GM21529 (cell line): ENCODE results near the gene GNAL.

Source experiments
- ATAC-seq: cut with Tn5 transposase; IDR thresholded peaks from one replicate; pipeline ENCODE4 v1.9.1; 2021; ENCODE audit not compliant: unreplicated experiment

The GNAL gene

DNA sequence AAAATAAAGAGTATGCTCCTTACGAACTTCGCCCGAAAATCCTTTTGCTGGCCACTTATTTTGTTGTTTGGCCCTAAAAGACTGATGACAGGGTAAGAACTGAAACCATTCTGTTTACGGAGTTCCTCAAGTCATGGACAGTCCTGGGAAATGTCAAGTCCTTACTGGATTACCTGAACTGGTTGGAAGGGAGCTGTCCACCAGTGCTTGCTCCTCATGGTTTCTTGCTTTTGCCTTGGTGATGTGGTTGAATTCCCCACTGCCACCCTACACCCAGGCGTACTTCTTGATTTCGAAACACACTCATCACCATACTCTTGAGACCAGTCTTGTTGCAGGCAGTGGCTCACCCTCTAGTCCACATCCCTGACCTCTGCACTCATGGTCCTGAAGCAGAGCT is 113.1 kb downstream of the GNAL start:
- no peak for ATAC-seq

DNA sequence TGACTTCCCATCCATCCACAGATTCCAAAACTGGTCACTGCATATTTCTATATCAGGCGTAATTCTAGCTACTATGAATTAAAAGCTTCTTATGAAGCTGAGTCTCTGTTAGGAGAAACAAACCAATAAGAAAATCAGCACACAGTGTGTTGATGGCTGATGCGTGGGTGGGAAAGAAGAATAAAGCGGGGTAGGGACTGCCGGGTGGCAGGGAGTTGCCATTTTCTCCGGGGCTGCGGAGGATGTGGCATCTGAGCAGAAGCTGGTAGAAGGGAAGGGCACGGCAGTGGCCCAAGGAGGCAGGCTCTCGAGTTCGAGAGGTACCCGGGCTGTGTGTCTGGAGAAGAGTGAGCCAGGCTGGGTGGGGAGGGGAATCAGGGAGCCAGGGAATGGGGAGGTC is 113.5 kb downstream of the GNAL start:
- no peak for ATAC-seq

DNA sequence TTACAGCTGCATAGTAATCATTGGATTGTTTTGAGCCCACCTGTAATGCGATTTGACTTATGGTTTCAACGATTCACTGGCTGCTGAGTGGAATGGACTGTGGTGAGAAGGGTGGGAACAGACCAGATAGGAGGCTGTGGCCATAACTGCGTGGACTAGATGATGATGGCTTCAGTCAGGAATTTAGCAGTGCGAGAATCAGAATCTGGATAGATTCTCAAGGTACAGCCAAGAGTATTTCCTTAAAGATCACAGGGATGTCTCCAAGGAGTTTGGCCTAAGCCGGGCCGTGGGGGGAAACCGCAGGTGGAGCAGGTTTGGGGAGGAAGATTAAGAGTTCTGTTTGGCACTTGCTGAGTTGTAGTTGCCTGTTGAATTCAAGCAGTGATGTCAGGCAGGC is 118.2 kb downstream of the GNAL start:
- ATAC-seq = no peak

DNA sequence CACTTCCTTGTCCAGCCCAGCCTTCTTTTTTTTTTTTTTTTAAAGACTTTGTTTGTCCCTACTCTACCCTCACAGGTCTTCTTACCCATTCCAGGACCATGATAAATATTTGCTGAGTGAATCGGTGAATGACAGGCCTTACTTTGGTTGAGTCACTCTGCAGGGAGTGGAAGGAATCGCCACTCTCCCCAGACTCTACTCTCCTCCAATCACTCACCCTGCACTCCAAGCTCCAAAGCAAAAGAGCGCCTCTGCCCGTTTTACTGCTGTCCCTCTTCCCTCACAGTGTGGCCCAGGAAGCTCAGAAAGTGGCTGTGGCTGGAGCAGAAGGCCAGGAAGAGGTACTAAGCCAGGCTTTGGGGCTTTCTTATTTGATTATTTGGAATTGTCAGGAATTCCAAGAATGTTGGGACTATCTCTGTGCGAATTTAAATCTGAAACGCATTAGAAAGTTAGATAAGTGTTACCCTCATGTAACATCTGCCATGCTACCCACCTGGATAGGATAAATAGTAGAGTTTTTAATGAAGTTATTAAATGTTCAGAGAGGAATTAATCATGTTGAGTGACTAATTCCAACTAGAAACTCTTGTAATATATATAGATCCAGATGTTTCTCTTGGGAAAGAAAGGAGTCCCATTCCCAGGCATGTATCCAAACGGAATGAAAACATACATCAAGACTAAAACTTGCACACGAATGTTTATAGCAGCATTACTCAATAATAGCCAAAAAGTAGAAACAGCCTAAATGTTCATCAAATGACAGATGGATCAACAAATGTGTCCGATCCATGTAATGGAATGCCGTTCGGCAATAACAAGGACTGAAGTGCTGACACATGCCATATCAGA is 119.2 kb downstream of the GNAL start:
- no peak for ATAC-seq

DNA sequence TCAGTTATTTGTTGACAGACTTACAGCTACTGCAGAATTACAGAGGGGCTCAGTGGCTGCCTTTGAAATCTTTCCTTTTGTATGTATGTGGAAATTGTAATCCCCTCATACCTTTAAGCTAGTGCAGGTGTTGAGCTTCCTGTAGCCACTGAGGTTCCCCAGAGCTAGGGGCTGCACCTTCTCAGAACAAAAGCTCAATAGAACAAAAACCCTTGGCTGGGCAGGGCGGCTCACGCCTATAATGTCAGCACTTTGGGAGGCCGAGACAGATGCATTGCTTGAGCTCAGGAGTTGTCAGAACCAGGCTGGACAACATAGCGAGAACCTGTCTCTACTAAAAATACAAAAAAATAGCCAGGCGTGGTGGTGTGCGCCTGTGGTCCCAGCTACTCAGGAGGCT is 120.8 kb downstream of the GNAL start:
- ATAC-seq = no peak

DNA sequence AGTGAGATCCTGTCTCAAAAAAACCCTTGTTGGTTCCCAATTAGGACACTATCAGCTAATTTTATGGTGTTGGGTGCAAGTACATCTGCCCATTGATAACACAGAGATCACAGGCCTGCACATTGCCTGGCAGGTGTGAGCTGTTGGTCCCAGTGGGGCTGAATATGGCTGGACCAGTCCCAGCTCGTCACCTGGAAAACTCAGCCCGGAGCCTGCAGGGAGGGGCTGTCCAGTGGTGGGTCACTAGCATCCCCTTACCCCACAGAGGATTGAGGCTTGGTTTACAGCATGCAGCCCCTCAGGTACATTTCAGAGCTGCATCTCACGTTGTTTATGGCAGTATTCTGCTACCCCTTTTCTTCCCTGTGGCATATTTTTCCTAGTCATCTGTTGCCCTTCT is 121.3 kb downstream of the GNAL start:
- ATAC-seq = no peak

DNA sequence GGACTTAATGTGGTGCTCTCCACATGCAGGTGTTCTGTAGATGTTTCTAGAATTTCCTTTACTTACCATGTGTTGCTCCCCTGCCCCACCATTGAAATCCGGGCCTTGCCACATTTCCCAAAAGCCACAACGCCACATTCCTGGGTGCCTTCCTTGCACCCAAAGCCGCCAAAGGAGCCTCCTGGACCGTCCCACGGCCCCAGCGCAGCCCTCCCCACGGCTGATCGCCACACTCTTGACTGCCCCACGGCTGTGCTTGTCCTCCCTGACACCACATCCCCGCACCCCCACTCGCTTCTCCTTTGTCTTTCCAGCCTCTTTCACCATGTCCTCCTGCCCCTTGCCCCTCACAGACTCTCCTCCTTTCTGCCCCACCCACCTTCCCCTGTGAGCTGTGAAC is 121.9 kb downstream of the GNAL start:
- no peak for ATAC-seq

DNA sequence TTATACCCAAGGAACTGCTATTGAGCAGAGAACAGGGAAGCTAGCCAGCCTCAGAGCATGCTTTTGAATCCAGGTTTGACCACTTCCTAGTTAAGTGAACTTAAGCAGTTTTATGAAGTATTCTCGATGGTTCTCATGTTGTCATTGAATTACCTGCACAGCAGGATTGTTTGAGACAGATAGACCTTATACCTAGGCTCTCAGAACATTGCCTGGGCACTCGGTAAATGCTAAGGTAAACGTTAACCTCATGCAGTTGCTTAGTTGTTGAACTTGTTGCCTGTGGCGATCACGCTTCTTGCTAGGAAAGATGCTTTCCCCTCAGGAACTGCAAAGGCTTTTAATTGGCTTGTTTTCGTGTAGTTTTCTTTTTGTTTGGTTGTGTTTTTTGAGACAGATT is 128.2 kb downstream of the GNAL start:
- no peak for ATAC-seq

DNA sequence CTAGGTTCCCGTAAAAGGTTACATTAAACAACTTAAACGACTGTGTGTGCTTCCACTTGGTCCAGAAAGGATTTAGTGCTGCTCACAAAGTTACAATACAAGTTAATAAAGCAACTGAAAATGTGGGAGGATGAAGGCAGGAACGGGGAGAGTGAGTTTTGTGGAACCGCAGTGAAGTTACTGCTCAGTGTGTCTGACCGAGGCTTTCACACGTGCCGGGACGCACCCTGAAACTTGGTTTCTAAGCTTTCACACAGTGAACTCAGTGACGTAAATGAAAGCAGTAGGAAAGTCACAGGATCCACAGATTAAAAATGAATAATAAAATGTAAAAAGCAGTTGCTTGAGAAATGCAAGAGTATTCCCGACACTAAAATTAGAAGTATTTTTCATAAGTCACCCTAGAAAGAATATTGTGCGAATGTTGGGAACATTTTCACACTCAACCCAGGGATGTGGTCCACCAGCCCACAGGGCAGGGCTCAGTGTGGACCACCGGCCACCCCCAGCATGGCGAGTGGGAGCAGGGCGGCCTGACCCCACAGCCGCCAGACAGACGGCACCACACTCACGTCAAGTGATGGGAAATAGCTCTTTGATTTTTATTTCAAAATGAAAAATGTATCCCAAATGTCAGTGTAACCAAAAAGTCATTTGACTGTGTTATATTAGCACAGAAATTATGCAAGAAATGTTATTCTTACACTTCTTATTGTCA is 129.6 kb downstream of the GNAL start:
- no peak for ATAC-seq

DNA sequence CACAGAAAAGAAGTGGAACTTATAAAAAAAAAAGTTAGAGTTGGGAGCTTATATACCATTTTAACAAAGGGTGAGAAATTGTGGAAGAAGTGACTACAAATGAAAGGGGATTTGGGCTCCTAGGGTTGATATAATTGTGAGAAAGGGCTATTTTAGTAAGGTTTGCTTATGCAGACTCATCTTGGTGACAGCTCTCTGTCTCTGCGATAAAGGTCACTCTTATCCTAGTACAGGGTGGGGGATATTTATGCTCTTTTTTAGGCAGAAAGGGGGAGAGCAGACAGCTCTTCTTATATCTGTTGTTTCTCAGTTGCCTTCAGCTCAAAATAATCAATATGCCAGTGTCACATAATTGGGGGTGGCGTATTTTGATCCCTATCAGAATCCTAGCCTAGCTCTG is 130.9 kb downstream of the GNAL start:
- no peak for ATAC-seq

DNA sequence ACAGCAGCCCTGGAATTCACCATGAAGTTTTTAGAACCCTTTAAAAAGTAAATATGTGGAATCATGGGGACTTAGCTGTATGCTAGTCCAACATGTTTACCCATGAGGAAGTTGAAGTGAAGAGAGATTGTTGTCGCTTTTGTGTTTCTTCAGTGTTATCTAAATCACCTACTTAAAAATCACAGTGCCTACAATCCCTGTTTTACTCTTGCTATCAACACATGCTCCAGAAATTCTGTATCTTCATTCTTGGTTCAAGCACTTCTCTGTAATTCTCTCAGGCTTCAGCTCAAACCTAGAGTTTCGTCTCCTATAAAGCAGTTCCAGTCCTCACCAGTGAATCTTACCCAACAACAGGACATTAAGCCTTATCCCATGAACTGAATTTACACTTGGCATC is 131.6 kb downstream of the GNAL start:
- no peak for ATAC-seq

DNA sequence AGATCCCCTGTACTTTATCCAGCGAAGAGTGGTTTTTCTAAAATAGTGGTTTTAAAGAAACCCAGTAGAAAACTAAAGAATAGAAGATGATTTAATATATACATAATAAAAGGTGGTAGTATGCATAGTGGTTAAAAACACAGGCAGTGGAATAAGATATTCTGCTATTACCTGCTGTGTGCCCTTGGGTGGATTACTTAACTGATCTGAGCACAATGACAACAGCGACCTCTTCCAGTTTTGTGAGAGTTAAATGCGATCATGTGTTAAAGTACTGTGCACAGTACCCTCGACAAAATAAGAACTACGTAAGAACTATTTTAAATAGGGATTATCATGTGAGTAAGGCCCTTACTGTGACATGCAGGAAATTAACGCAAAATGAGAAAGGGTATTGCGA is 132.1 kb downstream of the GNAL start:
- no peak for ATAC-seq

DNA sequence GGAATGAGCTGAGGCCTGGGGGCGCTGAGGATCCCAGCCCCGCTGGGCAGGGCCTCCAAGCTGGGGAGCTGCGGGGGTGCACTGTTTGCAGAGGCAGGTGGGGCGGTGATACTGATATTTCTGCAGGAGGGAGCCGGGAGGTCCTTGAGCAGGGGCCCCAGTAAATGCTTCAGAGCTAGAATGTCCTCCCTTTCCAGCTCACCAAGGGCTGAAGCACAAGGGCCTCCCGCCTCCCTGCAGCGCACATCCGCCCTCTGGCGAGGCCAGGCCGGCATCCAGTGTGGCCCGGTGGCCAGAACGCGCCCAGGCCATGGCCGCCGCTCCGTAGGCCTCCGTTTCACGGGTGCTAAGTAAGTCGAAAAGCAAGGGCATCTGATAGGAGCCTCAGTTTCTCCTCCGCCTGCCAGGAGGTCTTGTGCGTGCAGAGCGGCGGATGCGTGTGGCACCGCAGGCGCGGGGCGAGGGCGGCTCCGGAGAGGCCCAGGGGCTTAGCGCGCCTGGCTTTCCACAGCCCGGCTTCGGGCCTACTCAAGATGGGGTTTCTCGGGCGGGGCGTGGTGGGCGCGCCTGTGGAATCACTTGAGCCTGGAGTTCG is 132.7 kb downstream of the GNAL start:
- no peak for ATAC-seq

DNA sequence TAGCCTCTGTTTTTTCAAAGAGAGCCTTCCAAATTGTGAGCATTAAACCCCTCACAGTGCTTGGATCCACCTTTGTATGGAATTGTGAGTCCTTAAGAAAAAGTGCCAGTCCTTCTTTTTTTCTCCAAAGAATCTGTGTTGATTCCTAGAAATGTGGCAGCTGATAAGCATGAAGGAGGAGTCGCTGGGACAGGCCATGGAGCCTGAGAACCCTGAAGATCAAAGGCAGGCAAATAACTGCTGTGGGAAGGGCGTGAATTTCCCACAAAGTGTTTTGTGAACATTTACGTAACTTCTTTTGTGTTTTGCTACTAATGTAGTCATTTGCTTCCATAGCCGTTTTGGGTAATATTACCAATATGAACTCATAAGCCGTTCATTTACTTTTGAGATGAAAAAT is 134.5 kb downstream of the GNAL start:
- ATAC-seq = no peak

DNA sequence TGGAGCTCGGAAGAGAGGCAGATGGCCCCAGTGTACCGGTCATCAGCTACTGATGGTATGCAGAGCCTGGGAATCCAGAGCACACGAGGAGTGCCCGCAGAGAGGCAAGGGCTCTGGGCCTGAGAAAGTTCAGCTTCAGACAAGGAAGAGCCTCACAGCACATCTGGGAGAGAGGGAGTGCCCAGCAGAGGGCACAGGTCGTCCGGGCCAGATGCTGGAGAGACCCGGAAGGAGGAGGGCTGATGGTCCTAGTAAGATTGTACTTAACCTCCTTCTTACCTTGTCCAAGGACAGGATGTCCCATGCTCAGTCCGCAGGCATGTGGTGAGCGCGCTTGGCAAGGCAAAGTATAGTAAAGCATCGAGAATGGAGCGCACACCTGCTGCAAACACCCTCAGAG is 137.8 kb downstream of the GNAL start:
- no peak for ATAC-seq

DNA sequence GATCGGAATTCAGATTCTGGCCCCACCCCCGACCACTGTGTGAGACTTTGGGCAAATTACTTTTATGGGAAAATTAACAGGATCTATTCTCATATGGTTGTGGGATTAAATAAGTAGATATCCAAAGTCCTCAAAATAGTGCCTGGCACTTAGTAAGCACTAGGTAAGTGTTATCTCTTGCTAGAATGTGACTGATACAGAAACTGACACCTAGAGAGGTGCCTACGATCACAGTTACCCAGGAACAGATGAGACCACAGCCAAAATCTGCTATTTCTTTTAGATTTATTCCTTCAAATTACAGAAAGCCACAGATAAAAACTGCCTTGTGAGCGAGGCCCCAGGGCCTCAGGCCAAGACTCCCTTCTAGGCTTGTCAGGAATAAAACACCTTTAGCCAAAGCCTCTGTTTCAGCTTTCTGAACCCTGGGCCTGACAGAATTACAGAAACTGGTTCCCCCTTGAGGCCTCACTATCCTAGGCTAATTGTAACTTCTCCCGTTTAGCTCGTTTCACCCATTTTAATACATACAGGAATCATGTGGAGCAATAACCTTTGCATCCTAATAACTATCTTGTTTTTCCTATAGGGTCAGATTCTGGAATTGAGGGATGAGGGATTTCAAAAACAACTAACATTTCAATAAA is 139.8 kb downstream of the GNAL start:
- no peak for ATAC-seq

DNA sequence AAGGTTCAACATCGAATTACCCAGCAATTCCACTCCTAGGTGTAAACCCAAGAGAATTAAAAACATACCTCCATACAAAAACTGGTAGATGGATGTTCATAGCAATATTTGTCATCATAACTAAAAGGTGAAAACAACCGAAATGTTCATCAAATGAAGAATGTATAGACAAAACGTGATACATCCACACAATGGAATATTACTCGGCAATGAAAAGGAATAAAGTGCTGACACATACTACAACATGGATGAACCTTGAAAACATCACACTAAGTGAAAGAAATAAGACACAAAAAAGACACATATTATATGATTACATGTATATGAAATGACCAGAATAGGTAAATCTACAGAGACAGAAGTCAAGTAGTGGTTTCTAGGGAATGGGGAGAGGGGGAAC is 141.5 kb downstream of the GNAL start:
- no peak for ATAC-seq

DNA sequence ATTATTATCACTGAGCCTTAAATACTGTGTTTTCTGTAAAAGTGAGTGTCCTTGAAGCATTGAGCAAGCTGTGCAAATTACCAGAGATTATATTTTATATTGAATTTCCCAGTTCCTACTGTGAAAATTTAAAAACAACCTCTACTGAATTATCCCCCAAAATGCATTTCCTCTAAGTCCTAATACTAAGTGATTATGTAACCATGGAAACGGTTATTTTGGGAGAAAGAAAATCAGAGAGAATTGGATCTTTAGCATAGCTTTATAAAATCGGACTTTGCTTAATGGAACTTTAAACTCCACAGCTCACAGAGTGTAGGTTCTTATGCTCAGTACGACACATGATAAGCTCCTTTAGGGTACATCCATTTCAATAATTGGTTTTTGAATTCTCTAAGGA is 142.9 kb downstream of the GNAL start:
- ATAC-seq = no peak

DNA sequence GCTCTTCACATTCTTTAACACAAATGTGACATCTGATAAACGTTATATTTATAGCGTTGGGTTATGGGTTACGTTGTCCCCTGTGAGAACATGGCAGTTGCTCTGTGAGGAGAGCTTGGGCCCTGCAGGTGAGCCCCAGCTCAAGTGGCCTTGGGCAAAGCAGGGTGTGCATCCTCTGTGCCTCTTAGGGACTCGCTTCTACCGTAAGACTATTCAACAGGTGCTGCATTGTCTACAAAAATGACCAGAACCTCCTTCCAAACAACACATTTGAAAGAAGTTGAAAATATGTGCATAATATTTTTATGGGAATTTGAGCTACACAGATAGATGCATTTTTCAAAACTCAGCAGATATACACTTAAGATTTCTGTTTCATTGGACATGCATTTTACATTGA is 145.7 kb downstream of the GNAL start:
- ATAC-seq = no peak

DNA sequence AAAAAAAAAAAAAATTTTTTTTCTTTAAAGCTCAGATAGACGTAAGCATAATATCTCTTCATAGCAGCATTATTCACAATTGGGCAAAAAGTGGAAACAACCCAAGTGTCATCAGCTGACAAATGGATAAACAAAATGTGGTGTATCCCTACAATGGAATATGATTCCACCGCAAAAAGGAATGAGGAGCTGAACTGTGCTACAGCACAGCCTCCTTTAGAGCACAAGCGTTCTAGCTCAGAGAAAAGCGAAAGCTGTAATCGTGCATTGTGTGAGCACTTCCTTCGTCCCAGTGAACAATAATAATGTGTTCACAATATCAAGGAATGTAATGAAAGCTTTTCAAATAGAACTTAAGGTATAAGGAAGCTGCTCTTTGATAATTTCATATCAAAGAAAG is 150.5 kb downstream of the GNAL start:
- no peak for ATAC-seq

DNA sequence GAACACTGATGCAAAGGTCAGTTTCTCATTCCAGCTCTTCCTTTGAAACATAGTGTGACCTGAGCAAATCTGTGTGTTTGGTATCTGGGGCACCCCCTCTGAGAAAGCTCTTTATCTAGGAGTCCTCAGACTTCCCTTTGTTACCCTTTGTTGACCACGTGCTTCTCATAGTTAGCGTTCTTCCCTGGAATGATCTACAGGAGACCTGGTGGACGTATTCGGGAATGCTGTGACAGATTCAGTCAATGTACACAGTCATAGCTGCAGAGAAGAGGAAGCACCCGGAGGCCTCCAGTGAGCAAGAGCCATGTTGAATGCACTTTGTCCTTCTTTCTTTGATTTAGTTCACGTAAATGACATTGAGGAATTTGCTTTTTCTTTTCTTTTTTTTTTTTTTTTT is 151.4 kb downstream of the GNAL start:
- ATAC-seq = no peak

DNA sequence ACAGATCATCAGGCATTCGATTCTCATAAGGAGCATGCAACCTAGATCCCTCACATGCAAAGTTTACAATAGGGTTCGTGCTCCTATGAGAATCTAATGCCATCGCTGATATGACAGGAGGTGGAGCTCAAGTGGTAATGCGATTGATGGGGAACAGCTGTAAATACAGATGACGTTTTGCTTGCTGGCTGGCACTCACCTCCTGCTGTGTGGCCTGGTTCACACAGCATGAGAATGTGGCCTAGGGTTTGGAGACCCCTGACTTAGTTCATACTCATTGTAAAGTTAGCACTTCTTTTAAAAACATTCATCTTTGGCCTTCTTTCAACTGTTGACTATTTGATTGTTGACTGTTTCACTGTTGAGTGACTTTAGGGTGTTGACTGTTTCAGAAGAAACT is 153.5 kb downstream of the GNAL start:
- no peak for ATAC-seq
